ENCODE results near the gene DAGLA.

DAGLA gene

DNA sequence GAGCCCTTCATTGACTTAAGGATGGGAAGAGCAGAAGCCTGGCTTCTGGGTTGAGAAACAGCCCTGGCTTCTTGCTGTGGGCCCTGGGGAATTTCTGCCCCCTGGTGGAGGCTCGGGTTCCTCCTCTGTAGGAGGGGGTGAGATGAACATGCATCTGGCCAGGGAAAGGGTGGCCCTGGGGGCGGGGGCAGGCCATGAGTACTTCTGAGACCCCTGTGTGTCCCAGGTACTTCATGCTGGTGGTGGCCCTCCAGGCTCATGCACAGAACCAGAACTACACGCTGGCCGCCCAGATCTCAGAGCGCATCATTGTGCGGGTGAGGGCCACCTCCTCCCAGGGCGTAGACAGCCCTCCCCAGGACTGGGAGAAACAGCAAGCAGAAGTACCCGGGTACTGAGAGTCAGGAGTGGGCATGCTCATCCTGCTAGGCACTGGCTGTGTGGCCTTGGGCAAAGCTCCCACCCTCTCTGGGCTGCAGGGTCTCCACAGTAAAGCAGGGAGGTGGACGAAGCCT, 96.4 kb downstream of the DAGLA start:
- H3K4me3 ChIP-seq (ENCODE audit: low read length) = no peak overlapping the region
- TF ChIP-seq, protein P1, sequence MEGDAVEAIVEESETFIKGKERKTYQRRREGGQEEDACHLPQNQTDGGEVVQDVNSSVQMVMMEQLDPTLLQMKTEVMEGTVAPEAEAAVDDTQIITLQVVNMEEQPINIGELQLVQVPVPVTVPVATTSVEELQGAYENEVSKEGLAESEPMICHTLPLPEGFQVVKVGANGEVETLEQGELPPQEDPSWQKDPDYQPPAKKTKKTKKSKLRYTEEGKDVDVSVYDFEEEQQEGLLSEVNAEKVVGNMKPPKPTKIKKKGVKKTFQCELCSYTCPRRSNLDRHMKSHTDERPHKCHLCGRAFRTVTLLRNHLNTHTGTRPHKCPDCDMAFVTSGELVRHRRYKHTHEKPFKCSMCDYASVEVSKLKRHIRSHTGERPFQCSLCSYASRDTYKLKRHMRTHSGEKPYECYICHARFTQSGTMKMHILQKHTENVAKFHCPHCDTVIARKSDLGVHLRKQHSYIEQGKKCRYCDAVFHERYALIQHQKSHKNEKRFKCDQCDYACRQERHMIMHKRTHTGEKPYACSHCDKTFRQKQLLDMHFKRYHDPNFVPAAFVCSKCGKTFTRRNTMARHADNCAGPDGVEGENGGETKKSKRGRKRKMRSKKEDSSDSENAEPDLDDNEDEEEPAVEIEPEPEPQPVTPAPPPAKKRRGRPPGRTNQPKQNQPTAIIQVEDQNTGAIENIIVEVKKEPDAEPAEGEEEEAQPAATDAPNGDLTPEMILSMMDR (conservative IDR thresholded peaks at IDR 0.05; ENCODE audit: low read depth, low read length) = peak; percentile 86
- DNase-seq (ENCODE audit: low read depth) = no peak

DNA sequence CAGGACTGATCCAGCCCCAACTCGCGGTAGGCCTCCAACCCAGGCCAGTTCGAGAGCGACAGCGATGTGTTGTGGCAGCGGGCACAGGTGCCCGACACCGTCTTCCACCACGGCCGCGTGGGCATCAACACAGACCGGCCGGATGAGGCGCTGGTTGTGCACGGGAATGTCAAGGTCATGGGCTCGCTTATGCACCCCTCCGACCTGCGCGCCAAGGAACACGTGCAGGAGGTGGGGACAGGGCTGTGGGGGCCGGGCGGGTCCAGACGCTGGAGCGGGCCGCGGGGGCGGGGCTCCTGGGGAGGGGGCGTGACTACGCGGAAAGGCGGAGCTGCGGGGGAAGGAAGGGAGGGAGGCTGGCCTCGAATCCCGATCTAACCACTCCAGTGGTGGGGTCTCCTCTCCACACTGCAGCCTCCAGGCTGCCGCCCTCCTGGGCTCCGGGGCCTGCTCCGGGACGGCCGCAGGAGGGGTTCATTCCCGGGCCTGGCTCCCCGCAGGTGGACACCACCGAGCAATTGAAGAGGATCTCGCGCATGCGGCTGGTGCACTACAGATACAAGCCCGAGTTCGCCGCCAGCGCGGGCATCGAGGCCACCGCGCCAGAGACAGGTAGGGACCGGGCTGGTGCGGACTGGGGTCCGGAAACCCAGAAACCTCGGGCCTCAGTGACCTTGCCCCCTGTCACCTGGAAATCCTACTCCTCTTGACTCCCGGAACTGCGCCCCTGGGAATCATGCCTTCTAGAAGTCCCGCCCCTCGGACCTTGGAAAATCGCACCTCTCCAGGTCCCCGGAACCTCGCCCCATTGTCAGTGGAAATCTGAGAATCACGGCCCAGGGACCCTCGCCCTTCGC, 97.3 kb downstream of the DAGLA start:
- no peak overlapping the region for H3K4me3 ChIP-seq (ENCODE audit: low read length)
- TF ChIP-seq, protein P1 (conservative IDR thresholded peaks at IDR 0.05; ENCODE audit: low read depth, low read length) = no peak
- DNase-seq (ENCODE audit: low read depth) = no peak

DNA sequence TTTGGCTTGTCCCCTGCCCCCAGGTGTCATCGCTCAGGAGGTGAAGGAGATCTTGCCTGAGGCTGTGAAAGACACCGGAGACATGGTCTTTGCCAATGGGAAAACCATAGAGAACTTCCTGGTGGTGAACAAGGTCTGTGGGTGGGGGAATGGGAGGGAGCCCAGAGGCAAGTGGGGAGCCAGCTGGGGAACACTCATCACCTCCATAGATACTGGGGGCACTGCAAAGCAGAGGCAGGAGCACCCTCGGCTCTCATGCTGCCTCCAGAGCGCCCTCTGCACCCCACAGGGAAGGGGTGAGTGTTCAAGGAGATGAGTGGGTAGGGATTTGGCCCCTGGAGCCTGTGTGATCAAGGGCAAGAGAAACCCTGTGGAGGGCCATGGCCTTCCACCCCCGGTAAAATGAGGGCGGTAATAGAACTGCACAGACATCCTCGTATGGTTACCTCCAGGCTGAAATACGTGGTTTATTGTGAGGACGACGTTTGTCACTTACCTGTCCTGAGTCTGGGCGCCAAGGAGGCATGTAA, 98.2 kb downstream of the DAGLA start:
- no peak overlapping the region for H3K4me3 ChIP-seq (ENCODE audit: low read length)
- TF ChIP-seq, protein P1 (conservative IDR thresholded peaks at IDR 0.05; ENCODE audit: low read depth, low read length) = no peak
- no peak for DNase-seq (ENCODE audit: low read depth)

DNA sequence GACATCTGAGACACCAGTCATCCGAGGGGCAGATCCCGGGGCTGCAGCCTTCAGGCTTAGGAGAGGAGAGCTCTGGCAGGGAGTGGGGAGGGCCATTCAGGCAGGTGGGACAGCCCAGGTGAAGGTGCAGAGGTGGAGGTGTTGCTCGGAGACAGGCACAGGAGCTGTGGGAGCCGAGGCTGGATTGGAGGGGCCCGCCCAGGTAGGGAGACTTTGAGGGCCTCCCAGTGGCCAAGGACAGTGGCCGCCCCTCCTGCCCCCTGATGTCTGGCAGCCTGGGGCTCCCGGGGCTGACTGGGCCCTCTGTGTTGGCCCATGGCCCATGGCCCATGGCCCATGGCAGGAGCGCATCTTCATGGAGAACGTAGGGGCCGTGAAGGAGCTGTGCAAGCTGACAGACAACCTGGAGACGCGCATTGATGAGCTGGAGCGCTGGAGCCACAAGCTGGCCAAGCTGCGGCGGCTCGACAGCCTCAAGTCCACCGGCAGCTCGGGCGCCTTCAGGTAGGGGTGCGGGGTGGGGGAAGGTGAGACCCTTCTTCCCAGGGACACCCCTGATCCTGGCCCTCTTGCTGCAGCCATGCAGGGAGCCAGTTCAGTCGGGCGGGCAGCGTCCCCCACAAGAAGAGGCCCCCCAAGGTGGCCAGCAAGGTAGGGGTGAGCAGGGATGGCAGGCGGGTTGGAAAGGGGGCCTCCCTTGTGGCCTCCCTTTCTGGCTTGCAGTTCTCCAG, 98.9 kb downstream of the DAGLA start:
- H3K4me3 ChIP-seq (ENCODE audit: low read length) = no peak overlapping the region
- no peak for DNase-seq (ENCODE audit: low read depth)
- TF ChIP-seq, protein P1 (conservative IDR thresholded peaks at IDR 0.05; ENCODE audit: low read depth, low read length) = no peak

DNA sequence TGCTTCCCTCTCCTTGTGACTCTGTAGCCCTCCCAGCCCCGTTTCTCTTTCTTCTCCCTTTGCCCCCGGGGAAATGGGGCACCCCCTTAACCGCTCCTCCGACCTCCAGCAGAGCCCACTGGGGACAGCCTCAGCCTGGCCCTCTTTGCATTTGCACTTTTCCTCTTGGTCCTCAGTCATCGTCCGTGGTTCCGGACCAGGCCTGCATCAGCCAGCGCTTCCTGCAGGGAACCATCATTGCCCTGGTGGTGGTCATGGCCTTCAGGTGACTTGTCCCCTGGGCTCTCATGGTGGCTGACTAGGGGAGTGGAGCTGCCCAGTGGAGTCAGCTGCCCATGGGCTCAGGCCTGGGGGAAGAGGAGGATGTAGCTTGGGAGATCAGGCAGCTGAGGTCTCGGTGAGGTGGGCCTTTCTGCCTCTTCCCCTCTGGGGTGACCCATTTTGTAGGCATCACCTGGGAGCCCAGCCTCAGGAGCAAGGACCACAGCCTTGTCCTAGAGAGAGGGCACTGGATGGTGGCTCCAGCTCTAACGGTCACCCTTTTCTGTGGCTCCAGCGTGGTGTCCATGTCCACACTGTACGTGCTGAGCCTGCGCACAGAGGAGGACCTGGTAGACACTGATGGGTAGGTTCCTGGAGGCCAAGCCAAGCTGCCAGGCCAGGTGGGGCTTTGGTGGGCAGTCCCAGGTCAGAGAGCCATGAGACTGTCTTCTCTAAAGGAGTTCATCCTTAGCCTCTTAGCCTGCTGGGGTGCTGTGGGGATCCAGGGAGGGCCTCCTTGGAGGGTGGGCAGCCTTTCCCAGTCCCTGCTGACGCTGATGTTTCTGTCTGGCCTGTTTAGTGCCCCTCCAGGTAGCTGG, 99.7 kb downstream of the DAGLA start:
- H3K4me3 ChIP-seq (ENCODE audit: low read length) = no peak overlapping the region
- TF ChIP-seq, protein P1 (conservative IDR thresholded peaks at IDR 0.05; ENCODE audit: low read depth, low read length) = no peak
- DNase-seq (ENCODE audit: low read depth) = no peak

DNA sequence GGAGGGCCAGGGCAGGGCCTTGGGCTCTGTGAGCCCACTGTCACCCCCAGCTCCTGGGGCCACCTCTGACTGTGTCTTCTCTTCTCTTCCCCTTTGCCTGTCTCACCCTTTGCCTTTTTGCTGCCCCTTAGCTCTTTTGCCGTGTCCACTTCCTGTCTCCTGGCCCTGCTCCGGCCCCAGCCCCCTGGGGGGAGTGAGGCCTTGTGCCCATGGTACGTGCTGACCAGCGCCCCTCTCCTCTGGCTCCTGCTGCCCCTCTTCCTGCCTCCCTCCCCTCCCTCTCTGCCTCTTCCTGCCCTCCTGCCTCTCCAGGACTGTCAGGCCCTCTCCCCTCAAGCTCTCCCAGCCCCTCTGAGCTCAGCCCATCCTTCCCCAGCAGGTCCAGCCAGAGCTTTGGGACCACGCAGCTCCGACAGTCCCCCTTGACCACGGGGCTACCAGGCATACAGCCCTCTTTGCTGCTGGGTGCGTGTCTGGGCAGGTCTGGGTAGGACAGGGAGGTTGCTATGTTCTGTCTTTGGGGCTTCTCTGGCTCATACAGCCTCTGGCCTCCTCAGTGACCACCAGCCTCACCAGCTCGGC, 100.5 kb downstream of the DAGLA start:
- TF ChIP-seq, protein P1 (conservative IDR thresholded peaks at IDR 0.05; ENCODE audit: low read depth, low read length) = no peak
- H3K4me3 ChIP-seq (ENCODE audit: low read length) = no peak overlapping the region
- no peak for DNase-seq (ENCODE audit: low read depth)

Measured in retinal pigment epithelial cell (primary cell).